SU-DHL-6 (cell line): ENCODE data around the gene PHTF2.

Source experiments
- CTCF ChIP-seq: fragments of 200-600 bp; sonication (generic); IDR thresholded peaks from one replicate; pipeline ENCODE4 v1.5.1; 2017; ENCODE audit warnings: antibody characterized with exemption, mild to moderate bottlenecking, low read length, moderate library complexity; ENCODE audit not compliant: insufficient read depth, poor library complexity, severe bottlenecking
- EZH2phosphoT487 ChIP-seq: fragments of 200-600 bp; sonication (generic), shearing (Covaris generic); conservative IDR thresholded peaks from 2 replicates; pipeline ENCODE4 v1.6.1; 2018; ENCODE audit warnings: mild to moderate bottlenecking, antibody characterized with exemption, low read length, moderate library complexity, mixed read lengths

GRCh38 chr7:77862691-77863090 is 64.1 kb downstream of the PHTF2 start:
- TF ChIP-seq CTCF, result no peak
- TF ChIP-seq EZH2phosphoT487, result no peak
